ENCODE data around the gene PLEKHG5. TPM values are rescaled to one million over a fixed set of nuclear protein-coding genes. Genes with fewer than 3 reads are reported as not detected.
A peak's percentile ranks its signal among the peaks of the same experiment; 100 is the strongest.

The PLEKHG5 gene
- total and polyA plus RNA-seq, 4 experiments from 2014 or later, result 1.7 to 11.8 (median 6.2) TPM

DNA sequence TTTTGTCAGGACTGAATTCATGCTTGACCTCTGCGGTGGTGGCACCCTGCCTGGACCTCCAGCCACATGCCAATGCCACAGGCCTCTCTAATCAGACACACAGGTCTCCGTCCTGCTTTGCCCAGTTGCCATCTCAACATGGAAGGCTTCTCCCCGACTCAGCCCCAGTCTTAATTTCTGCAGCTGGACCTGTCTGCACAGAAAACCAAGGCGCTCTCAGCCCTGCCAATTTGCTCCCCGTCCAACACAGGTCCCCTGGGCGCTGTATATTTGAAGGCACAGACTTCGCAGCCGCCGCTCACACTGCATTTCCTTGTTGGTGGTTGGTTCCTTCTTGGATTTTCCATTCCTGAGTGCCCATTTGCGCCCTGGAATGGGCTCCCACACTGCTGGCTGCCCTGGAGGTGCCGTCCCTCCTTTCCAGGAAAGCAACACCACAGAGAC, 28.0 kb upstream of the PLEKHG5 start:
- POLR2A ChIA-PET (ENCODE audit: partially characterized antibody), result interaction anchor here (0.6 kb wide), 1 partner anchor 122 kb away, joined by 3 read pairs; no protein-coding TSS in a partner anchor
- no peaks in the 10 kb centered on the region for H3K27me3 Mint-ChIP-seq
- Histone ChIP-seq H3K27me3 (ENCODE audit: insufficient read depth, low read length) (no peaks in the 10 kb centered on the region), H3K4me3 (ENCODE audit: low read length in 2 of 2) (no peak overlapping the region), H3K27ac (ENCODE audit: low read depth, low read length) (no peak overlapping the region), H3K4me1 (ENCODE audit: insufficient read depth, low read length) (no peaks in the 10 kb centered on the region), H3K9me3 (ENCODE audit: control insufficient read depth in 1 of 2, low read length in 2 of 2) (no peaks in the 10 kb centered on the region), H3K36me3 (ENCODE audit: insufficient read depth, low read length) (no peaks in the 10 kb centered on the region)
- peaks cover 9 to 12% of the 10 kb centered on the region in 2 donors for H3K36me3 Mint-ChIP-seq
- CTCF ChIA-PET (ENCODE audit: partially characterized antibody), result no interaction called here
- H3K4me3 Mint-ChIP-seq, result no peak overlapping the region
- H3K27ac Mint-ChIP-seq, result peak overlapping the region in 3 of 7 donors; percentile 23 to 67 (median 43)
- DNase-seq, result no peak
- intact Hi-C loops (cut with micrococcal nuclease), result no loop called here
- no peaks in the 10 kb centered on the region for H3K9me3 Mint-ChIP-seq
- peaks cover 0 to 4% (median 2%) of the 10 kb centered on the region in 4 donors for H3K4me1 Mint-ChIP-seq

- no peak overlapping the region for H3K27ac ChIP-seq (ENCODE audit: low read depth, low read length)
- H3K4me3 ChIP-seq (ENCODE audit: low read length in 2 of 2), result no peak overlapping the region
- H3K27ac Mint-ChIP-seq, result no peak overlapping the region
- no peaks in the 10 kb centered on the region for H3K4me1 Mint-ChIP-seq
- CTCF ChIA-PET (ENCODE audit: partially characterized antibody), result interaction anchor here (0.7 kb wide), 1 partner anchor 36 kb away, joined by 3 read pairs; no protein-coding TSS in a partner anchor
- intact Hi-C loops (cut with micrococcal nuclease), result no loop called here
- H3K4me3 Mint-ChIP-seq, result no peak overlapping the region
- H3K27me3 Mint-ChIP-seq, result no peaks in the 10 kb centered on the region
- no peaks in the 10 kb centered on the region for H3K9me3 Mint-ChIP-seq
- no peaks in the 10 kb centered on the region for H3K4me1 ChIP-seq (ENCODE audit: insufficient read depth, low read length)
- DNase-seq, result no peak
- H3K36me3 ChIP-seq (ENCODE audit: insufficient read depth, low read length), result no peaks in the 10 kb centered on the region
- no peaks in the 10 kb centered on the region for H3K9me3 ChIP-seq (ENCODE audit: control insufficient read depth in 1 of 2, low read length in 2 of 2)
- H3K36me3 Mint-ChIP-seq, result no peaks in the 10 kb centered on the region
- POLR2A ChIA-PET (ENCODE audit: partially characterized antibody), result no interaction called here
- no peaks in the 10 kb centered on the region for H3K27me3 ChIP-seq (ENCODE audit: insufficient read depth, low read length)
Measured at GRCh38 chr1:6517435-6517851, 26.0 kb upstream of the PLEKHG5 start.

GRCh38 chr1:6515771-6516170, 24.3 kb upstream of the PLEKHG5 start:
- ChIA-PET POLR2A (ENCODE audit: partially characterized antibody) (no interaction called here), CTCF (ENCODE audit: partially characterized antibody) (no interaction called here)
- no peak overlapping the region for H3K27ac Mint-ChIP-seq
- Histone ChIP-seq H3K27me3 (ENCODE audit: insufficient read depth, low read length) (no peaks in the 10 kb centered on the region), H3K4me1 (ENCODE audit: insufficient read depth, low read length) (no peaks in the 10 kb centered on the region), H3K36me3 (ENCODE audit: insufficient read depth, low read length) (no peaks in the 10 kb centered on the region), H3K4me3 (ENCODE audit: low read length in 2 of 2) (no peak overlapping the region), H3K9me3 (ENCODE audit: control insufficient read depth in 1 of 2, low read length in 2 of 2) (no peaks in the 10 kb centered on the region), H3K27ac (ENCODE audit: low read depth, low read length) (no peak overlapping the region)
- no peak overlapping the region for H3K4me3 Mint-ChIP-seq
- H3K36me3 Mint-ChIP-seq, result no peaks in the 10 kb centered on the region
- intact Hi-C loops (cut with micrococcal nuclease), result no loop called here
- DNase-seq, result no peak
- no peaks in the 10 kb centered on the region for H3K9me3 Mint-ChIP-seq
- no peaks in the 10 kb centered on the region for H3K27me3 Mint-ChIP-seq
- no peaks in the 10 kb centered on the region for H3K4me1 Mint-ChIP-seq

- Histone ChIP-seq H3K9me3 (ENCODE audit: control insufficient read depth in 1 of 2, low read length in 2 of 2) (no peaks in the 10 kb centered on the region), H3K27me3 (ENCODE audit: insufficient read depth, low read length) (no peaks in the 10 kb centered on the region), H3K4me1 (ENCODE audit: insufficient read depth, low read length) (no peaks in the 10 kb centered on the region), H3K27ac (ENCODE audit: low read depth, low read length) (no peak overlapping the region), H3K4me3 (ENCODE audit: low read length in 2 of 2) (no peak overlapping the region), H3K36me3 (ENCODE audit: insufficient read depth, low read length) (no peaks in the 10 kb centered on the region)
- no peaks in the 10 kb centered on the region for H3K9me3 Mint-ChIP-seq
- intact Hi-C loops (cut with micrococcal nuclease), result no loop called here
- no peaks in the 10 kb centered on the region for H3K36me3 Mint-ChIP-seq
- H3K27ac Mint-ChIP-seq, result no peak overlapping the region
- POLR2A ChIA-PET (ENCODE audit: partially characterized antibody), result no interaction called here
- DNase-seq, result no peak
- no peaks in the 10 kb centered on the region for H3K27me3 Mint-ChIP-seq
- H3K4me1 Mint-ChIP-seq, result no peaks in the 10 kb centered on the region
- CTCF ChIA-PET (ENCODE audit: partially characterized antibody), result interaction anchor here (0.8 to 1.1 kb wide), 2 partner anchors 10 to 24 kb away, joined by 3 to 4 read pairs; no protein-coding TSS in a partner anchor
- H3K4me3 Mint-ChIP-seq, result no peak overlapping the region
Measured at GRCh38 chr1:6513320-6513801, 21.9 kb upstream of the PLEKHG5 start.

DNA sequence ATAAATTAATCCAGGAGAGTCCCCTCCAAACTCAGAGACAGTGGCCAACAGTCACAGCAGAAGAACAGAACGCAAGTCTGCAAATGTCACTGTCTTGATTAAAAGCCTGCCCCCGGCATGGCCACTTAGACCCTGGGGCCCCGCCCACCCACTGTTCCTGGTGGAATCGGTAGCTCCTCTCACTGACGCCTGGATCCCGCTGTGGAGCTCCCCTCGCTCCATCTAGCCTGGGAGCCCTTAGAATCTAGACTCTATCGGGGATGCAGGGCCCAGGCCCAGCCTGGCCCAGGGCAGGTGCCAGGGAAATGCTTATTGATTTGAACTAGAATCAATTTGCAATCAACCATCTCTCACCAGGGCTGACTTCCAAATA, 21.4 kb upstream of the PLEKHG5 start:
- Histone ChIP-seq H3K27me3 (ENCODE audit: insufficient read depth, low read length) (no peaks in the 10 kb centered on the region), H3K27ac (ENCODE audit: low read depth, low read length) (no peak overlapping the region), H3K4me1 (ENCODE audit: insufficient read depth, low read length) (no peaks in the 10 kb centered on the region), H3K9me3 (ENCODE audit: control insufficient read depth in 1 of 2, low read length in 2 of 2) (no peaks in the 10 kb centered on the region), H3K4me3 (ENCODE audit: low read length in 2 of 2) (no peak overlapping the region), H3K36me3 (ENCODE audit: insufficient read depth, low read length) (no peaks in the 10 kb centered on the region)
- H3K27ac Mint-ChIP-seq, result no peak overlapping the region
- intact Hi-C loops (cut with micrococcal nuclease), result no loop called here
- POLR2A ChIA-PET (ENCODE audit: partially characterized antibody), result no interaction called here
- no peak for DNase-seq
- H3K27me3 Mint-ChIP-seq, result no peaks in the 10 kb centered on the region
- H3K9me3 Mint-ChIP-seq, result no peaks in the 10 kb centered on the region
- H3K4me1 Mint-ChIP-seq, result no peaks in the 10 kb centered on the region
- no peaks in the 10 kb centered on the region for H3K36me3 Mint-ChIP-seq
- CTCF ChIA-PET (ENCODE audit: partially characterized antibody), result interaction anchor here (1.1 kb wide), 1 partner anchor 10 kb away, joined by 3 read pairs; no protein-coding TSS in a partner anchor
- H3K4me3 Mint-ChIP-seq, result no peak overlapping the region

- intact Hi-C loops (cut with micrococcal nuclease), result no loop called here
- Mint-ChIP-seq H3K9me3 (no peaks in the 10 kb centered on the region), H3K27me3 (no peaks in the 10 kb centered on the region), H3K27ac (no peak overlapping the region), H3K36me3 (no peaks in the 10 kb centered on the region), H3K4me1 (no peaks in the 10 kb centered on the region), H3K4me3 (no peak overlapping the region)
- CTCF ChIA-PET (ENCODE audit: partially characterized antibody), result interaction anchor here (1.1 kb wide), 1 partner anchor 11 kb away, joined by 3 read pairs; no protein-coding TSS in a partner anchor
- Histone ChIP-seq H3K36me3 (ENCODE audit: insufficient read depth, low read length) (no peaks in the 10 kb centered on the region), H3K4me3 (ENCODE audit: low read length in 2 of 2) (no peak overlapping the region), H3K27ac (ENCODE audit: low read depth, low read length) (no peak overlapping the region), H3K4me1 (ENCODE audit: insufficient read depth, low read length) (no peaks in the 10 kb centered on the region), H3K9me3 (ENCODE audit: control insufficient read depth in 1 of 2, low read length in 2 of 2) (no peaks in the 10 kb centered on the region), H3K27me3 (ENCODE audit: insufficient read depth, low read length) (no peaks in the 10 kb centered on the region)
- DNase-seq, result no peak
- POLR2A ChIA-PET (ENCODE audit: partially characterized antibody), result no interaction called here
Measured at GRCh38 chr1:6512245-6512907, 20.9 kb upstream of the PLEKHG5 start.

GRCh38 chr1:6511561-6512244, 20.2 kb upstream of the PLEKHG5 start:
- Mint-ChIP-seq H3K4me3 (no peak overlapping the region), H3K9me3 (no peaks in the 10 kb centered on the region), H3K27me3 (peaks cover 0 to 5% of the 10 kb centered on the region in 2 donors), H3K36me3 (no peaks in the 10 kb centered on the region), H3K4me1 (no peaks in the 10 kb centered on the region), H3K27ac (no peak overlapping the region)
- ChIA-PET CTCF (ENCODE audit: partially characterized antibody) (no interaction called here), POLR2A (ENCODE audit: partially characterized antibody) (no interaction called here)
- intact Hi-C loops (cut with micrococcal nuclease), result no loop called here
- Histone ChIP-seq H3K4me3 (ENCODE audit: low read length in 2 of 2) (no peak overlapping the region), H3K4me1 (ENCODE audit: insufficient read depth, low read length) (no peaks in the 10 kb centered on the region), H3K9me3 (ENCODE audit: control insufficient read depth in 1 of 2, low read length in 2 of 2) (no peaks in the 10 kb centered on the region), H3K27ac (ENCODE audit: low read depth, low read length) (no peak overlapping the region), H3K36me3 (ENCODE audit: insufficient read depth, low read length) (no peaks in the 10 kb centered on the region), H3K27me3 (ENCODE audit: insufficient read depth, low read length) (no peaks in the 10 kb centered on the region)
- no peak for DNase-seq

All from CD4-positive, alpha-beta memory T cell (primary cell).